Frontal cortex (tissue), 4 donors: ENCODE data around the gene CARS1. TPM values are rescaled to one million over a fixed set of nuclear protein-coding genes. Genes with fewer than 3 reads are reported as not detected.
A peak's percentile ranks its signal among the peaks of the same experiment; 100 is the strongest.
"Not testable (repeated sequence)": the region's sequence is repeated elsewhere in the genome, so short reads cannot be mapped to it uniquely, and the experiment has no call there.

Experiments
- DNase-seq, 2 donors: peaks; one replicate each; pipeline ENCODE4 v3.0.0; 2012; ENCODE audit warnings: low spot score in 2 of 2
- FAIRE-seq: peaks from 2 replicates; lab custom pipeline; 2012; peaks lifted over from hg19 to GRCh38; lab: Jason Lieb, UNC
- total RNA-seq: library from RNA; depleted of rRNA; stranded (reverse); fragments of >200 nt; gene quantifications from one replicate; pipeline ENCODE4 v1.2.3, GENCODE V29; 2014
- donor health status: control.
- donor health status: control.
- donor health status: control.

CARS1 gene
- total RNA-seq, 1 donor from 2014 or later = 33.8 TPM

- FAIRE-seq = no peak
- peak in 1 of 2 donors; percentile 16 for DNase-seq
These were observed 33.1 kb upstream of the CARS1 start for GRCh38 chr11:3090096-3090901.

- DNase-seq = peak in 1 of 2 donors; percentile 8
- no peak for FAIRE-seq
These were observed 32.2 kb upstream of the CARS1 start for GRCh38 chr11:3089236-3090061.

- FAIRE-seq (no peak), DNase-seq (peak; percentile 18 to 24)
These were observed 31.6 kb upstream of the CARS1 start for GRCh38 chr11:3088806-3089205.

GRCh38 chr11:3087821-3088800 lies 30.9 kb upstream of the CARS1 start:
- DNase-seq (peak in 1 of 2 donors; percentile 17), FAIRE-seq (no peak)

GRCh38 chr11:3087373-3087772 lies 30.1 kb upstream of the CARS1 start:
- FAIRE-seq = no peak
- peak in 1 of 2 donors; percentile 6 for DNase-seq

- no peak for FAIRE-seq
- DNase-seq = peak in 1 of 2 donors; percentile 5
These were observed 29.5 kb upstream of the CARS1 start for GRCh38 chr11:3086671-3087150.

GRCh38 chr11:3086114-3086513 lies 28.9 kb upstream of the CARS1 start:
- FAIRE-seq (no peak), DNase-seq (peak in 1 of 2 donors; percentile 4)

GRCh38 chr11:3085052-3085451 lies 27.8 kb upstream of the CARS1 start:
- FAIRE-seq (no peak), DNase-seq (no peak)

GRCh38 chr11:3083321-3083720 lies 26.1 kb upstream of the CARS1 start:
- DNase-seq (no peak), FAIRE-seq (no peak)

- FAIRE-seq = no peak
- no peak for DNase-seq
These were observed 24.1 kb upstream of the CARS1 start for GRCh38 chr11:3081386-3081751.

GRCh38 chr11:3080733-3081385 lies 23.6 kb upstream of the CARS1 start:
- no peak for FAIRE-seq
- no peak for DNase-seq

- no peak for FAIRE-seq
- no peak for DNase-seq
These were observed 22.9 kb upstream of the CARS1 start for GRCh38 chr11:3080104-3080503.

GRCh38 chr11:3077846-3078440 lies 20.7 kb upstream of the CARS1 start:
- FAIRE-seq = no peak
- DNase-seq = no peak

- FAIRE-seq (no peak), DNase-seq (no peak)
These were observed 20.1 kb upstream of the CARS1 start for GRCh38 chr11:3077189-3077836.

GRCh38 chr11:3074912-3075589 lies 17.8 kb upstream of the CARS1 start:
- DNase-seq (no peak), FAIRE-seq (no peak)

- FAIRE-seq (no peak), DNase-seq (no peak)
These were observed 15.8 kb upstream of the CARS1 start for GRCh38 chr11:3073029-3073435.

GRCh38 chr11:3069425-3069824 lies 12.2 kb upstream of the CARS1 start:
- FAIRE-seq = no peak
- DNase-seq = no peak

GRCh38 chr11:3066308-3066707 lies 9.1 kb upstream of the CARS1 start:
- FAIRE-seq, DNase-seq: not testable (repeated sequence)
